A549 treated with ZK216348 at 1 μM for 4 hours (cell line): Measurements from ENCODE around the gene CHCHD10. TPM values are rescaled to one million over a fixed set of nuclear protein-coding genes. Genes with fewer than 3 reads are reported as not detected.

Source experiments
- total RNA-seq: library from RNA; stranded (reverse); fragments of 200-300 nt; extraction: Qiagen RNA extraction; gene quantifications from 5 replicates; pipeline ENCODE4 v1.2.3, GENCODE V29; 2022; ENCODE audit warnings: low read depth

CHCHD10 gene
- total RNA-seq = 90.5 to 192 TPM (median 178 TPM) in 5 replicates

DNA sequence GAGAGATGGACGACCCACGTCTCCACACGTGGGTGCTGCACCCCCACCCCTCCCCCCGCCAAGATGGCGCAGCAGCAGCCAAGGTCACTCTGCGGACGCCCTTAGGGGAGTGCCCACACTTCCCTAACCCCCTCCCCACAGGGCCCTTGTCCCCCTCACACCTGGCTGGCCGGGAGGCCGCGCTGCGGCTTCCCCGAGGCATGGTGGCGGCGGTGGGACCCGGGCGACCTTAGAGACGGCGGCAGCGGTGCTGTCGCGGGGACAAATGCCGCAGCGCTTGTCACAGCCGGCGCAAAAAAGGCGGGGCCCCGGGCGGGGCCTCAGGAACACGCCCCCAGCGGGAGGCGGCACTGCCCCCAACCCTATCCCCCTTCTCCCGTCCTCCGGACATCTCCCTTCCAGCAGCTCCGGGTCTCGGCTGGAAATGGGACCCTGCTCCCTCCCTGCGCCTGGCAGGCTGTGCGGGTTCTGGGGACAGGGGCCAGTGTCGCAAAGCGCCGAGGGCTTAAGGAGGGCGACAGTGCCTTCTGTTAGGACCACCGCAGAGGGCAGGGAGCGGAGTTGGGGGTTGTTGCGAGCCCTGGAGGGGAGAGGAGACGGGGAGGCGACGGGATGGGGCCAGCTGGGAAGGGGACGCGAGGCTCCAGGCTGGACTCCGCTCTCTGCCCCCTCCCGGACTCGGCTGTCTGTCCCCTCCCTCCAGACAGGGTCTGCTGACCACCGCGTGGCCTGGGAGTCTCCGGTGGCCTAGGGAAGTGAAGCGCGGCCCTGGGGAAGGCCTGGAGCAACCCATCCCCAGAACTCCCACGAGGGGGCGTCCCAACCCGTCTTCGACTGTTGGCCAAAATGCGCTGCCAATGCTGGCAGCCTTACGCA lies at the start of gene CHCHD10:
Gene CHCHD10, minus strand, starts transcription at position 300 of the 876 bp plus-strand sequence. Its CDS starts 98 bp downstream, at position 202.

GRCh38 chr22:23786752-23787599 lies 19.2 kb upstream of the CHCHD10 start, which contains the start of gene SMARCB1:
Gene SMARCB1 (plus strand): TSS chr22:23786966. CDS start chr22:23787170, 204 bp downstream.

GRCh38 chr22:23772649-23773473 lies 5.1 kb upstream of the CHCHD10 start, which contains the start of gene MMP11:
Gene MMP11 (plus strand): TSS chr22:23772849. CDS start chr22:23772871, 22 bp downstream.

DNA sequence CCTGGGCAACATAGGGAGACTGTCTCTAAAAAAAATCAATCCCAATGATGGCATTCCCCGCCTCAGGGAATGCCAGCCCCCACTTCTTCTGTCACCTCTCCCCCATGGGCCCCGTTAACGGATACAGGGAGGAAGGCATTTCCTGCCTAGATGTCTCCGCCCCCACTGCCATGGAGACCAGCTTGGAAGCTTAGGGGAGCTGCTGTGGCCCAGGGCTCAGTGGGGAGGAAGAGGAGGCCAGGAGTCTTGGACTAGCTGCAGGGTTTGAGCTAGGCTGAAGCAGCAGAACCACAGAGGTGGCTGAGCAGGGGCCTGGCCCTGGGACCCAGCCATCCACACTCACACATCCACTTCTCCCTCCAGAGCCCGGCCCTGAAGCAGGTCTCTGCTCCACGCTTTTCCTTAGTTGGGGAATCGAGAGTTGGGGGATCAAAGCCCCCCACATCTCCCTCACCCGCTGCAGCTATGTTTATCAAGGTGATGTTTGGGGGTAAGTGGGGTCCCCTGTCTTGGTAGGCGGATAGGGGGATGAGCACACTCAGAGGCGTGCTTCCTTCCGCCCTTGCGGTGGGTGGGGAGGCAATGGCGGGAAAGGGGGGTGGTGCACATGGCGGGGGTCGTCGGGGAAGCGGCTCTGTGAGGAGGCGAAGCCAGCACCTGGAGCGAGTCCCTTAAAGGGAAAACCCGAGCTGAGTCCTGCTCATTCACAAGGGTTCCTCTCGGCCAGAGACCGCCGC lies 4.8 kb downstream of the CHCHD10 start, which contains the start of gene C22orf15:
Gene C22orf15, plus strand, starts transcription at position 149 of the 737 bp plus-strand sequence. Its CDS starts 317 bp downstream, at position 466.

GRCh38 chr22:23754220-23754919 lies 13.4 kb downstream of the CHCHD10 start, which contains the start of gene VPREB3:
Gene VPREB3 (minus strand): TSS chr22:23754425. CDS start chr22:23754363, 62 bp downstream.

GRCh38 chr22:23750714-23751440 lies 16.9 kb downstream of the CHCHD10 start, which contains the start of gene ZNF70:
Gene ZNF70 (minus strand): TSS chr22:23751112. CDS start chr22:23745140, 5,972 bp downstream.

Other genes with a start within 250 kb of the CHCHD10 start
- not detected in 5 replicates for gene IGLL1, start 187.7 kb downstream of the CHCHD10 start, total RNA-seq
- 0.28 to 0.52 TPM (median 0.39 TPM) in 3 of 5 replicates, not detected in the others for gene DRICH1, start 135.7 kb downstream of the CHCHD10 start, total RNA-seq
- not detected in 5 replicates for gene RGL4, start 77.0 kb downstream of the CHCHD10 start, total RNA-seq
- gene ZNF70, start 16.9 kb downstream of the CHCHD10 start, total RNA-seq = 0.93 to 1.2 TPM (median 1.1 TPM) in 5 replicates
- 0.65 to 1.3 TPM (median 0.76 TPM) in 4 of 5 replicates, not detected in the other for gene VPREB3, start 13.5 kb downstream of the CHCHD10 start, total RNA-seq
- not detected in 5 replicates for gene C22orf15, start 5.0 kb downstream of the CHCHD10 start, total RNA-seq
- 0.18 to 0.66 TPM (median 0.32 TPM) in 5 replicates for gene MMP11, start 4.9 kb upstream of the CHCHD10 start, total RNA-seq
- 49.8 to 59.1 TPM (median 54.2 TPM) in 5 replicates for gene SMARCB1, start 19.0 kb upstream of the CHCHD10 start, total RNA-seq
- gene DERL3, start 71.0 kb upstream of the CHCHD10 start, total RNA-seq = 0.31 to 0.68 TPM (median 0.65 TPM) in 5 replicates
- 7.2 to 11.0 TPM (median 9.2 TPM) in 5 replicates for gene SLC2A11, start 89.9 kb upstream of the CHCHD10 start, total RNA-seq
- gene MIF, start 126.4 kb upstream of the CHCHD10 start, total RNA-seq = 417 to 979 TPM (median 841 TPM) in 5 replicates
- 0.21 to 0.40 TPM (median 0.21 TPM) in 3 of 5 replicates, not detected in the others for gene GSTT2B, start 193.2 kb upstream of the CHCHD10 start, total RNA-seq
- gene DDTL, start 198.9 kb upstream of the CHCHD10 start, total RNA-seq = 1.5 to 2.4 TPM (median 1.7 TPM) in 5 replicates
- gene DDT, start 206.5 kb upstream of the CHCHD10 start, total RNA-seq = 84.5 to 162 TPM (median 148 TPM) in 5 replicates
- gene GSTT2, start 212.2 kb upstream of the CHCHD10 start, total RNA-seq = not detected in 5 replicates
- gene GSTT4, start 237.5 kb upstream of the CHCHD10 start, total RNA-seq = not detected in 5 replicates
- 13.7 to 34.5 TPM (median 27.5 TPM) in 5 replicates for gene CABIN1, start 243.3 kb upstream of the CHCHD10 start, total RNA-seq